Stimulated activated CD4-positive, alpha-beta T cell treated with anti-CD3 and anti-CD28 coated beads, Interleukin-1b, Interleukin-23, amount 100 ng/mL, for 24 hours (primary cell): Measurements from ENCODE around the gene TIMM10.

ENCODE experiments used
- DNase-seq, 4 experiments: peaks; one replicate each; pipeline ENCODE4 v3.0.0-alpha.2; 2020; ENCODE audit warnings: low read depth in 4 of 4, low spot score in 1 of 4

TIMM10 gene, protein sequence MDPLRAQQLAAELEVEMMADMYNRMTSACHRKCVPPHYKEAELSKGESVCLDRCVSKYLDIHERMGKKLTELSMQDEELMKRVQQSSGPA

DNA sequence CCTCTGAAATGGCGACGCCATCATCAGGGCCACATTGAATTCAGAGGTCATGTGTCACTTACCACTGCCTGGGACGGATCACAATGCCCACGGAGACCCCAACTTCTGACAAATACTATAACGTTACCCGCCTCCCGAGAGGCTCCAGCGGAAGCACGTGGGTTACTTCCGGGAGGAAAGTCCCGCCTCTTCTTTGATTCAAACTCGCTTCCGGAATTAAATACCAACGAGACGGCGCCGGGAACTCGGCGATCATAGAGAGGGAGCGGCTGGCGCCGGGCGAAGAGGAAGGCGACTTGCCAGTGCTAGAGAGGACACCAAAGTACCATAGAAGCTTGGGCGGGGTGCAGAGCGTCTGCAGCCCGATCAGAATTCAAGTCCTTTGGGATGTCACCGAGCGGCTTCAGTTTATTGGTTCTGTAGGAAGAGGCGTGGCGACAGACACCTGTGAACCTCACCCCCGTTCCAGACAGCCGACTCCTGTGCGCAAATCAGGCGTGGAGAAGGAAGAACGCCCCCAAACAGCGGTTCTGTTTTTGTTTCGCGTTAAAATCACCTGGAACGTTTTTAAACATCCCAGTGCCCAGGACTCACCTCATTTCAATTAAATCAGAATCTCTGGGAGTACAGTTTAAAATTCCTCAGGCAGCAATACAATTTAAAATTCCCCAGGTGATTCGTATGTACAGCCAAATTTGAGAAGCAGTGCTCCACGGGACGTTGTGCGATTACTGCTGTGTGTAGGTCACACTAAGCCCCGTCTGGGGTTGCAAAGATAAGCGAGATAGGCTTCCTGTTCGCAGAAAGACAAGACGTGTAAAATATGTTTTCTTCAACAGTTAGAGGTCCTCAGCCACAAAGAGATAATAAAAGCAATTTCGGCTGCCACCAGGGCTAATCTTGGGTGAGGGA is at the start of gene TIMM10:
TSS of gene TIMM10 (minus strand) at position 159 of the 912 bp plus-strand sequence. CDS start 565 bp downstream, outside the sequence.
- peak; percentile 68 to 91 (median 85) for DNase-seq

DNA sequence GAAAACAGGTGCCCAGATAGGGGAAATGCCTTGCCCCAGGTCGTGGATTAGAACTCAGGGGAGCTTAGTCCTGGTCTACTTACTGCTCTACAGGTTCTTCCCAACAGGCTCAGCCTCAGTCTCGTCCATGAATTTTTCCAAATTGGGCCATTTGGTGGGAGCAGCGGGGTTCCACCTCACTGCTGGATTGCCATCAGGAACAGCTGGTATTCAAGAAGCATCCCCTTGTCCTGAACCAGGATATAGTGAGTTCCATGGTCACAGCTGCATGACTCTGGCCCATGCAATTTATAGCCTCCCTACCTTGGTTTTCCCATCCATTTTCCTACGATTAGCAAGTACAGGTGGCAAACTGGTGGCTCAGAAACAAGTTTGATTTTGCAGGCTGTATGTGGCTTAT is 43.5 kb upstream of the TIMM10 start:
- no peak for DNase-seq

DNA sequence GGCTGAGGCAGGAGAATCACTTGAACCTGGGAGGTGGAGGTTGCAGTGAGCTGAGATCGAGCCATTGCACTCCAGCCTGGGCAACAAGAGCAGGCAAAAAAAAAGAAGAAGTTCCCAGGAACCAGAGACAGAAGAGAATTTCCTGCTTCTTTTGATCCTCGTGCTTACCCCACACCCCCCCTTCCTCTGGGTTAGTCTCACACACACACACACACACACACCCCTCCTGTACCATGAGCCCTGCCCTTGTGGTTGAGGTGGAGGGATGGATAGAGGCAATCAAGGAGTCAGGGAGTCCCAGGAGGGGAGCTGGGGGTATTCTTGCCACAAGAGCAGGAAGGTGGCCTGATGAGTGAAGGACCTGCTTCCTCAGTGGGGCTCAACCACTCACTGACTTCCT is 41.1 kb upstream of the TIMM10 start:
- DNase-seq, result no peak

DNA sequence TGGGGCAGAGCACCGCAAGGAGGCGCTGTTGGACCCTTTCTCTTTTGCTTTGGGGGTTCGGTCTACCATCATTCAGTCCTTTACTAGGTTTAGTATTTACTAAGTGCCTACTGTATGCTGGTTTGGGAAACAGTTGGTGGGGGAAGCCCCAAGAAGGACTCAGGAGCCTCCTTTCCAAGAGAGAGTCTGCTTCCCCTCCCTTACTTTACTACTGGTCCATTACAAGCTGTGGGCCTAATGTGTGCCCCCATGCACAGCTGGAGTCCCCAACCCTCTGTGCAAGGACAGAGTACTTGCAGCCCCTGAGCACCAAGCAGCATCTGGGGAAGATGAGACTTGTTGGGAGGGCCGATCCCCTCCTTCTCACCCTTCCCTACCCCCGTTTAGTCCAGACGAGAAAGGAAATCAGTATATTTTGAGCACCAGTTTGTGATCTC is 37.8 kb upstream of the TIMM10 start:
- peak in 2 of 4 experiments; percentile 75 to 93 for DNase-seq

DNA sequence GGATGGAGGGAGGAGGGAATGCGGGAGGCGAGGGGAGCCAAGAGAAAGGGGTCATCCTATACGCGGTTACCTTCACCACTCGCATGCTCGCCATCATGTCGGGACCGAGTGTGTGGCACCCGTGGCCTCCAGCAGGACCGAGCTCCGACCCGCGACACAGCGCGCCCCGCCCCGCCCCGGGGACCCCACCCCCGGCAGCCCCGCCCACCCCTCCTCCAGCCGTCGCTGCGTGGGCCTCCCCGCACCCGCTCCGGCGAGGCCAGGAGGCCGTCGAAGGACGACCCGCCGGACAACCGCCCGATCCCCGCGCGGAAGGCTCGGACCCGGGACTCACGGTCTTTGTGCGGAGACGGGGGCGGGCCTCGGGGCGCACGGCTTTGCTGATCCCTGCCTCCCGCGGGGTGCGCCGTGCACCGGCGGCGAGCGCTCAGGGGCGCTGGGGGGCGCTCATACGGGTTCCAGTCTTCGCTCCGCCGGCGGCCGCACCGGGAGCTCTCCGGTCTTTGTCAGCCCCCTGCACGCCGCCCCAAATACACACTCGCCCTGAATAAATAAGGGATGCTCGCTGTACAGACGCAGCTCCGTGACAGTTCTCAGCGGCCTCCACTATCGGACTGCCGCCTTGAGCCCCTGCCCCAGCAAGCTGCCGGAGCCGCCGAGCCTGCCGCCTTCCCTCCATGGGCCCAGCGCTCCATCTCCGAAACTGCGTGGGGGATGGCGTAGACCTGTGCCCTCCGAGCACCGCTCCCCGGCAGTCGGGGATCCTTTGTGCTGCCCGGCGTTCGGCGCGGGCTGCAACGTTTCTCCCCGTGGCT is 37.2 kb upstream of the TIMM10 start, which contains the start of gene UBE2L6:
TSS of gene UBE2L6 (minus strand) at position 158 of the 815 bp plus-strand sequence. CDS start at position 97, 61 bp downstream.
- DNase-seq, result peak; percentile 42 to 82 (median 66)

DNA sequence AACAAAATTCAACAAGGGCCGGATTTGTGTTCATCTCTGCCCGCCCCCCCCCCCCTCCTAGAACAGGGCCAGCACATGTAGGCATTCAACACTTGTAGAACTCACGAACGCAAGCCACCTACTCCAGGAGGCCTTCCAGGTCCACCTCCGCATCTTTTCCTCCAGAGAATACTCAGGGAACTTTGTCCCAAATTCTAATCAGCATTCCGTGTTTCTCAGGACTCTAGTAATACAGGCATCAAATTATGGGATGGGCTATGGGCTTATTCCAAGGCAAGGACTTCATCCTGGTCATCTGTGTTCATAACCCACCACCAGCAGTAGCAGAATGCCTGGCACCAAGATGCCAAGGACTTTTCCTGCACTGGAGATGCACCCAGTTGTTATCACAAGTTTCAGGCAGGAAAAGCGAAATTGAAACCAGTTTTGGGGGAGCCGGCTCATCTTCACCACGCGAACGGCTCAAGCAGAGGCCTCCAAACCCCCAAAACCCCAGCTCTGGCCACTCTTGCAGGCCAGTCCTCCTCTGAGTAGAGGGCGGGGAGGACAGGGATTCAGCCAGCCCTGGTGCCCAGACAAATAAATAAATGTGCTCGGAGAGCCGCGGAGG is 36.5 kb upstream of the TIMM10 start:
- peak in 1 of 4 experiments; percentile 15 for DNase-seq

DNA sequence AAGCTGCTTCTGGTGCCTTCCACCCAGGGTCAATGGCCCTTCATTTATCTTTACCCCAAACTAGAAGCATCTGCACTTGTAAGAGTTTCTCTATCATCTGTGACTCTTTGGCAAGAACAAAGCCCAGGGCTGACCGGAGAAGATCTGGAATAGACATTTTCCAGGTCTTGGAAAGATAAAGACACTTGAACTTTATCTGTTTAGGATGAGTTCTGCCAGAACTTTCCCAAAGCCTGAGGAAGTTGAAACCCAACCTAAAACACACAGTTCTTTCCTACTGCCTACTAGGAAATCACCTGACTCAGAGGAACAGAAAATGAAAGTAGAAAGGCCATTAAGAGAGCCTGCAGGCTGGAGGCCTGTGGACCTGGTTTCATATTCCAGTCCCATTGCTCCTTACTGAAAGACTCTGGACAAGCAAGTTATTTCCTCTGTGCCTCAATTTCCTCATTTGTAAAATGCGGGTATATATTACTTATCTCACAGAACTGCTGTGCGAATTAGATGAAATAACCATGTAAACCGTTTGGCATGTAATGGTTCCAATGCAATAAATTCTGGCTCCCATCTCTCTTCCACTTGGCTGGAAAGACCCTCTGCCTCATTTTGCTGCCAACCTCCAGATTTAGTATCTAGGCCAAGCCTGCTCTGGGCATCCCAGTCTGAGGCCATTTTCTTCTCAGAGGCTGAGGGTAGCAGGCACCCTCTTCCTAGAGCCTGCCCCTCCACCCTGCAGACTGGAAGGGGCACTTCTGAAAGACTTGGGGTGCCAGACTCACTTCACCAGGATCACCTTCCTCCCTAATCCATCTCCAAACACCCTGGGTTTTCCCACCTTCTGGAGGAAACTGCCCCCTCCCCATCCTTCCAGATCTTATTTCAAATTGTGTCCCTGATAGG is 35.7 kb upstream of the TIMM10 start:
- DNase-seq, result no peak

DNA sequence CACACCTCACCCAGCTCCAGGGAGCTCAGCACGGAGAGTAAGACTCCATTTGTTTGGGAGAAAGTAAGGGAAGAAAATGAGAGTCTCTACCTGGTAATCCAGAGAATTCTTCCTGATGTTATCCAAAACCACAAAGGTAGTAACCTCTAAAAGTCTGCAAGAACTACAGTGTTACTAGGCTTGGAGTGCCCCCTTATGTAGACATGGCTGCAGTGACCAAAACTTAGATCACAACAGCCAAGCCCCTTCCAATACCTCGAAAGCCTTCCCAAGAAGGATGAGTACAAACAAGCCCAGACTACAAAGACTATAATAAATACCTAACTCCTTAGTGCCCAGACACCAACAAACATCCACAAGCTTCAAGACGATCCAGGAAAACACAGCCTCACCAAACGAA is 32.0 kb upstream of the TIMM10 start:
- no peak for DNase-seq

DNA sequence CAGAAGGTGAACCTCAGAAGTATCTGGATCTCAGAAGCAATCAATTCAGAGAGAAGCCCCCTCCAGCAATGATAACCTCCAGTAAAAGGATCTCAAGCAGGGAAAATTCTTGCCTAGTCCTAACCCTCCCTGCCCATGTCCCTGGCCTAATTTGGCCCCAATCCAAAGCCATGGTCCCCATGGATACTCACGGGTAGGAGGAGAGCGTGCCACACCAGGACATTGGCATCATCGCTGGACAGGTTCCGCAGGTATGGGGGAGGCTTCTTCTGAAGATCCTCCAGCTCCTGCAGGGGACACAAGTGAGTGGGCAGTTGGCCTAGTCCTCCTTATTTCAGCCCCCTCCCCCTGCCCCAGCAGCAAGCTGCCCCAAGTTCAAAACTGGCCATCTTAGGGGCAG is 29.6 kb upstream of the TIMM10 start:
- no peak for DNase-seq

DNA sequence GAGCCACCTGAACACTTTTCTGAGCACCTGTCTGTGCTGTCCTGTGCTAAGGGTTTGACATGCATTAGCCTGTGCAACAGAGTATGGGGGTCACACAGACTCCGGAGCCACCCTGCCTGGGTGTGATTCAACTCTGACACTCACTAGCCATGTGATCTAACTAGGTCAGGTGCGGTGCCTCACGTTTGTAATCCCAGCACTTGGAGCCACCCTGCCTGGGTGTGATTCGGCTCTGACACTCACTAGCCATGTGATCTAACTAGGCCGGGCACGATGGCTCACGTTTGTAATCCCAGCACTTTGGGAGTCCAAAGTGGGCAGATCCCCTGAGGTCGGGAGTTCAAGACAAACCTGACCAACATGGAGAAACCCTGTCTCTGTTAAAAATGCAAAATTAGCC is 25.5 kb upstream of the TIMM10 start:
- DNase-seq, result no peak

DNA sequence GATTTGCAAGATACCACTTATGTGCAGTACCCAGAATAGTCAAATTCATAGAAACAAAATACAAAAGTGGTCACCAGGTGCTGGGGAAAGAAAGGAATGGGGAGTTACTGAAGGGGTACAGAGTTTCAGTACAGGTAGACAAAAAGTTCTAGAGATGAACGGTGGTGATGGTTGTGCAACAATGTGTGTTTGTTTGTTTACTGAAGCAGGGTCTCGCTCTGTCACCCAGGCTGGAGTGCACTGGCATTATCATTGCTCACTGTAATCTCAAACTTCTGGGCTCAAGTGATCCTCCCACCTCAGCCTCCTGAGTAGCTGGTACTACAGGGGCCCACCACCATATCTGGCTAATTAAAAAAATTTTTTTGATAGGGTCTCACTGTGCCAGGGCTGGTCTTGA is 24.8 kb upstream of the TIMM10 start:
- DNase-seq, result no peak

DNA sequence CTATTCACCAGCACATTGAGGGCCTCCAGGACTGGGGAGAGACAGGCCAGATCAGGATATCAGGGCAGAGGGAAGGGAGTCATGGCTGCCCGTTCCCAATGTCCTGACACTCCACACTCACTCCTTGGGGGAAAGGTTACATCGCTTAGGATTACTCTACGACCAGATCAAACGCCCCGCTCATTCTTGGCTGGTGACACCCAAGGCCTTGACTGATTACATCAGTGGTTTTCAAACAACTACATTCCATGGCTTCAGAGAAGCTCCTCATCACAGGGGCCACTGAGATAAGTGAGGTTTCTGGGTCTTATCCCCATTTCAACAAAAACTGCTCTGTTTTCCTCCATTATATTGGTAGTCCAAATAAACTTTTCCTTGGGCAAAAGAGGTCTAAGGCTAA is 21.9 kb upstream of the TIMM10 start:
- no peak for DNase-seq

DNA sequence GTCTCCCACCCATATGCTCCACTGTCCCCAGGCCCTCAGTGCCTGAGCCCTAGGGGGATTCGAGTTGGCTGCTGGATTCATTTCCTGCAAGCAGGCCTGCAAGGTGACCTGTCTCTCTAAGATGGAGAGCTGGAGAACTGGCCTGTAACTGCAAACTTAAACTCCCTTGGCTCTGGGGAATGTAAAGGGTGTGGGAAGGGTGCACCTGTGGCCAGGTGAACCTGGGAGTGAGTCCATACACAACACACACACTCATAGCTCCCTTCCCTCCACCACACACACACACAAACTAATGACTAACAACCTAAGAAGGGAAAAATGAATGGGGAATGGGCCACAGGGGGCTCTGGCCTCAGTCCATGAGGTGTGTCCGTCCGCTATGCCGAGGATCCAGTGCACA is 21.4 kb upstream of the TIMM10 start:
- no peak for DNase-seq

DNA sequence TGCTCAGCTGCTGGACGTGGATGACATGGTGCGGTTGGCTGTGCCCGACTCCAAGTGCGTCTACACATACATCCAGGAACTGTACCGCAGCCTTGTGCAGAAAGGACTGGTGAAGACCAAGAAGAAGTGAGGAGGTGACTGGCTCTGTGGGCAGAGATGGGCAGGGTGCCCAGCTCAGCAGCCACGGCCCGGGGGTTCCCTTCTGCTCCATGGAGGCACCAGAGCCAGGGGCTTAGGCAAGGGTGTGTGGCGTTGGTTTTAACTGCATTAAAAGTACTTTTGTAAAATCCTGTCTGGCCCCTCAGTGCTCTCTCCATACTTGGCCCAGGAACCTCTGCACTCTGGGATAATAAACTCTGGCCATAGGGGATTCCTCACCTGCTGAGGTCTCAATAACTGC is 19.4 kb upstream of the TIMM10 start:
- DNase-seq, result no peak

DNA sequence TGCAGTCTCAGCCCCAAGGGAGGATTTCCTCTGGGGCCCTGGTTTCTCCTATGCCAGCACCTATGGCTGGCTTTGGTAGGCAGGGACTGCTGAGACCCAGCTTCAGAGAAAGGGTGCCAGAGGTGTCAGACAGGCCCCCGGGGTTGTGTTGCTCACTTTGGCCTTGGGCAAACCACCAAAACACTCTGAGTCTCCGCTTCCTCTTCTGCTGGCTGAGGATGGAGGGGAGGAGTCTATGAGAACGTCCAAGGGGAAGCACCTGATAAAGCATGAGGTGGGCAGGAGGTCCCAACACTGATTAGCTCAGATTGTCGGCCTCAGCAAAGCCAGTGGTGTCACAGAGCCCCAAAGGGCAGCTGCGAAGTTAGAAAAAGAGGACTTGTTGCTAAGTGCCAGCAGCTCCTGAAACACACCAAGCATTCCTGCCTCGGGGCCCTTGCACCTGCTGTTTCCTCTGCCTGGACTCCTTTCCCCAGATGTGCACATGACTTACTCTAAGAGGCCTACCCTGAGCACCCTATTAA is 17.4 kb upstream of the TIMM10 start:
- DNase-seq, result no peak

DNA sequence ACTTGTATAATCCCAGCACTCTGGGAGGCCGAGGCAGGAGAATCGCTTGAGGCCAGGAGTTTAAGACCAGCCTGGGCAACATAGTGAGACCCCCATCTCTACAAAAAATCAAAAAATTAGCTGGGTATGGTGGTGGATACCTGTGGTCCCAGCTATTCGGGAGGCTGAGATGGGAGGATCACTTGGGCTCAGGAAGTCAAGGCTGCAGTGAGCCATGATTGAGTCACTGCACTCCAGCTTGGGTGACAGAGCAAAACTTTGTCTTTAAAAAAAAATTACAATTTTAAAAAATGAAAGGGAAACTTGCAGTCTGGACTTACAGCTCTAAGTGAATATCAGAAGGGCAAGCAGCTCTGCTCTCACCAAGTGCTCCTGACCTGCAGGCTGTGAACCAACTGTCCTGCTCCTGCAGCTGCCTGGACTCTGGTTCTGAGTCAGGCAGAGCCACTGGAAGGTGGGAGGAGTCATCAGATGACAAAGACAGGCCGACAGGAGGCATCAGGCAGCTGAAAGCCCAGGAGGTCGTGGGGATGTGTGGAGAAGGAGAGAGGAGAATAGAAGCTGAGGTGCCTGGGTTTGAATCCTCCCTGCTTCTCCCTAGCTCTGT is 16.4 kb upstream of the TIMM10 start:
- DNase-seq, result no peak

DNA sequence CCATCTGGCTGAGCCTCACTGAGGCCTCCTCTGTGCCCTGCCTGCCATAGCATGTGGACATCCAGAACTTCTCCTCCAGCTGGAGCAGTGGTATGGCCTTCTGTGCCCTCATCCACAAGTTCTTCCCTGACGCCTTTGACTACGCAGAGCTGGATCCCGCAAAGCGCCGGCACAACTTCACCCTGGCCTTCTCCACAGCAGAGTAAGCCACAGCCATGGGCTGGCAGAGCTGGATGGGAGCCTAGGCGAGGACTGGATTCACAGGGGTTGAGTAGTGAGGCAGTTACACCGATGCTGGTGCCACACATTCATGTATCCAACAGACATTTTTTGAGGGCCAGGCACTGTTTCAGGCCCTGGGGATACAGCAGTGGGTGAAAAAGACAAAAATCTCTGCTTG is 15.9 kb upstream of the TIMM10 start:
- DNase-seq, result no peak

DNA sequence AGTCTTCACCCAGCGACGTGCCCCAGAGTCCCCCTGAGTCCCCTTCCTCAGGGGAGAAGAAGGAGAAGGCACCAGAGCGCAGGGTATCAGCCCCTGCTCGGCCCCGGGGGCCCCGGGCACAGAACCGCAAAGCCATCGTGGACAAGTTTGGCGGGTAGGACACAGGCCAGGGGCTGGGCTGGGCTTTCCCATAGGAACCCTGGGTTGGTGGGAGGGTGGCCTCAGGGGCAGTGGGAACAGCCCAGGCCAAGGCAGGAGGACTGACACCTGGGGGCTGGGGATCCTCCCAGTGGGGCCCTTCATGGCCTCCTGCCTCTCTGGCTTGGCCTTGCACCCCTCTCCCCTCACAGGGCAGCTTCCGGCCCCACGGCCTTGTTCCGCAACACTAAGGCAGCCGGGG is 15.3 kb upstream of the TIMM10 start:
- DNase-seq, result no peak

DNA sequence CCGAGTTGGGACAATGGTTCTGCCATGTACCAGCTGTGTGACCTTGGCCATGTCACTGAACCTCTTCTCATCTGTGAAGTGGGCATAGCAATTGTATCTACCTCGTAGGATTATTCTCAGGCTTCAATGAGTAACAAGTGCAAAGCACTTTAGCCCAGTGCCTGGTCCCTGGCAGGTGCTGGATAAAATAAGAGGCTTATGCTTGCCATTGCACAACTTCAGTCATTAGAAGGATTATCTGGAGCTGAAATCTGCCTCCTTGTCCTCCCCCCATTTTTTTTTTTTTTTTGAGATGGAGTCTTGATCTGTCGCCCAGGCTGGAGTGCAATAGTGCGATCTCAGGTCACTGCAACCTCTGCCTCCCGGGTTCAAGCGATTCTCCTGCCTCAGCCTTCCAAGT is 14.0 kb upstream of the TIMM10 start:
- no peak for DNase-seq

DNA sequence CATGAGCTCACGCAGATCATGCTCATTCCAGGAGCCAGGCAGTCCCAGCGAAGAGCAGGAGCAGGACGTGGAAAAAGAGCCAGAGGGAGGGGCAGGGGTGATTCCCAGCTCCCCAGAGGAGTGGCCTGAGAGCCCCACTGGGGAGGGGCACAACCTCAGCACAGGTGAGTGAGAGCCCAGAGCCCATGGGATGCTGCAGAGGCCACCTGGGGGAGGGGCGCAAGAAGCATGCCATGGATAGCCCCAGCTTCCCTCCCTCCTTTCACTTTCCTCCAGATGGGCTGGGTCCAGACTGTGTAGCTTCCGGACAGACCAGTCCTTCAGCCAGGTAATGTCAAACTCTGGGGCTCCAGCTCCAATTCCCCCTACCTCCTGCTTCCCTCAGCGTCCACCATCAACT is 13.0 kb upstream of the TIMM10 start:
- DNase-seq, result no peak
